Head of caudate nucleus (tissue), 42 donors: ENCODE results near the gene RASL10B.

Experiments
- DNase-seq, 42 donors: peaks; one replicate each; pipeline versions ENCODE4 v3.0.0 to v3.0.0-alpha.2; 2020 to 2021; ENCODE audit warnings: mixed read lengths in 7 of 42
- intact Hi-C: fragments of 100-400 bp; cut with DNase I; formaldehyde crosslinking; loops from one replicate; pipeline ENCODE4 v1.15.0; 2022

Gene RASL10B

DNA sequence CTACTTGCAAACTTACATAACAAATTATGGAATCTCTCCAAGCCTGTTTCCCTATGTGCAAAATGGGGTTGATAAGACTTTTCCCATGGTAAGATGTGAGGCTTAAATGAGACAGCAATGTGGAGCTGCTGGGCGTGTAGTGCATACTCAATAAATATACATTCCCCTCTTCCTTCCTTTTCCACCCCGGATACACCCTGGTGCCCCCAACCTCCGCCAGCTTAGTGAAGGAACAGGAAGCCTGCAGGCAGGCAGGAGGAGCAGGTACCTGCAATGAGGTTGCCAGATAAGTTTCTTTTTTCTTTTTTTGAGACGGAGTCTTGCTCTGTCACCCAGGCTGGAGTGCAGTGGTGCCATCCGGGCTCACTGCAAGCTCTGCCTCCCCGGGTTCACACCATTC is 44.1 kb downstream of the RASL10B start:
- intact Hi-C loops: no loop called here
- no peak for DNase-seq

DNA sequence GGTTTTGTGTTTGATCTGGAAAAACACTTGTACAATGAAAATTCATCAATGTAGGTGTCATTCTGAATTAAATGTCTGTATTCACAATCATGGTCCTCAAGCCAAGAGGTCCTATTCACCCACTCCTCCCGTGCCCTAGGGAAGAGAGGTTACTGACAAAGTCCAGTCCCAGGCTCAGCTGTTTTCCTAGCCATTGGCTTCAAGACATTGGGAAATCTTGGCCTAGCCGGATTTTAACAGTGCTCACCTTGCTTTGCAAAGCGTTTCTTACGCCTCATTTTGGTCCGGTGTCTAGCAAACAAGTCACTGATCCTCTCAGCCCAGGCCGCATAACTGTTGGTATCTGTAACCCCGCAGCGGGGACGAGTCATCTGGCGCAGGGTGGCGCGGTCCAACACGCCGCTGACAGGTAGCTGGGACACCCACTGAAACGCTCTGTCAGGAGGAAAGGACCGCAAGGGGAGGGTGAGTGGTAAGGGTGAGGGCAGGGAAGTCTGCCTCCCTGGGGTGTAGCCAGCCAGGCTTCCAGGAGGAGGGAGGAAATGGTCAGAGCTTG is 47.3 kb downstream of the RASL10B start:
- no peak for DNase-seq
- intact Hi-C loops: no loop called here

DNA sequence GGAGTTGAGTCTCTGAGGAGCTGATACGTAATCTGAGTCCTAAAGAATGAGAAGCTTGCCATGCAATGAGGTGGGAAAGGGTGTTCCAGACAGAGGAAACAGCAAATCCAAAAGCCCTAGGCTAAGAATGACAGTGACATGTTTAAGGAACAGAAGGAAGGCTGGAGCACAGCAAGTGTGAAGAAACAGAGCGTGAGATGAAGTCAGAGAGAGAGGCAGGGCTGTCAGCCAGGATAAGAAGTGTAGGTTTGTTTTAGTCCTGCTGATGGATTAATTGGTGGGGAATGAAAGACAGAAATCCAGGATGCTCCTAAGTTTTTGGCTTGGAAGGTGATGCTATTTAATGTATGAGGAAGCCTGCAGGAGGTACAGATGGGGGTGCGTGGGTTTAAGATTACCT is 49.5 kb downstream of the RASL10B start:
- DNase-seq: peak in 13 of 42 donors; percentile 25 to 74 (median 53)
- intact Hi-C loops: no loop called here

DNA sequence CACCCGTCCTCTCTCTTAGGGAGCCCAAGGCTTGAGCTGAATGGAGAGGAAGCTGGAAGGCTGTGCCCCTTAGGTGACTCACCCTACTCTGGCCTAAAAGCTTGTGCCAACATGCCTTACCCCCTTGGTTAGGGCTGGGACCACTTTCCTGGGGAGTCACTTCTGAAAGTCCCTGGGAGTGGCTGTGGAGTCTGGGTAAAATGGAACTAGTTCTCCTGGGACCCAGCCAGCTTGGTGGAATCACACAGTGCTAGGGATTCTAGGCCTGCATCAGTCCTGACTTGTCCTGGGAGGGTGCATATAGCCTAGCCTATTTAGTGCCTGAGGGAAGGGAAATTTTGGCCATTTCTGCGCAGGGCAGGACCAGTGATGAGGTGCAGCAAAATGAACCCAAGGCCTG is 53.5 kb downstream of the RASL10B start:
- DNase-seq: no peak

DNA sequence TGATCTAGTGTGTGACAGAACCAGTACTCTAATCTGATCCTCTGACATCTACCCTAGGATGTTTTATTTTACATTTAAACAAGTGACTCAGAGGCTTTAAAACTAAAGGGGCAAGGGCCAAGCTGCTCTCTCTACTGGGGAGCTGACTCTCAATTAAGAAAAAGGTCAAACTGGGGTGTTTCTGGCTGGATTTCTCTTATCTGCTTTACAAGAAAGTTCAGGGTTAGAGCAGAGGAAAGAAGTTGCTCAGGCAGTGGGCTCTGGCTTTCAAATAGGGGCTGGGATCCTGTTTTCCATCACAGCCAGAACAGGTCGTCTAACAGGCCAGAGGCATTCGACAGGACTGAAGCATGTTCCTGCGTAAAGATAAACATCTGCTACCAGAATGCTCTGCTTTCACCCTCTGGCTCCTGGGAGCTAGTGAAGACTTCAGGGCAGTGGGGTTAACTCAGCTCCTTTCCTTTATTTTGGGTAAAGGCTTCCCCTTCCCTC is 55.5 kb downstream of the RASL10B start:
- peak in 1 of 42 donors; percentile 7 for DNase-seq
- intact Hi-C loops: no loop called here

More for the DNA sequence above, 53.5 kb downstream of the RASL10B start:
- intact Hi-C loops: no loop called here

DNA sequence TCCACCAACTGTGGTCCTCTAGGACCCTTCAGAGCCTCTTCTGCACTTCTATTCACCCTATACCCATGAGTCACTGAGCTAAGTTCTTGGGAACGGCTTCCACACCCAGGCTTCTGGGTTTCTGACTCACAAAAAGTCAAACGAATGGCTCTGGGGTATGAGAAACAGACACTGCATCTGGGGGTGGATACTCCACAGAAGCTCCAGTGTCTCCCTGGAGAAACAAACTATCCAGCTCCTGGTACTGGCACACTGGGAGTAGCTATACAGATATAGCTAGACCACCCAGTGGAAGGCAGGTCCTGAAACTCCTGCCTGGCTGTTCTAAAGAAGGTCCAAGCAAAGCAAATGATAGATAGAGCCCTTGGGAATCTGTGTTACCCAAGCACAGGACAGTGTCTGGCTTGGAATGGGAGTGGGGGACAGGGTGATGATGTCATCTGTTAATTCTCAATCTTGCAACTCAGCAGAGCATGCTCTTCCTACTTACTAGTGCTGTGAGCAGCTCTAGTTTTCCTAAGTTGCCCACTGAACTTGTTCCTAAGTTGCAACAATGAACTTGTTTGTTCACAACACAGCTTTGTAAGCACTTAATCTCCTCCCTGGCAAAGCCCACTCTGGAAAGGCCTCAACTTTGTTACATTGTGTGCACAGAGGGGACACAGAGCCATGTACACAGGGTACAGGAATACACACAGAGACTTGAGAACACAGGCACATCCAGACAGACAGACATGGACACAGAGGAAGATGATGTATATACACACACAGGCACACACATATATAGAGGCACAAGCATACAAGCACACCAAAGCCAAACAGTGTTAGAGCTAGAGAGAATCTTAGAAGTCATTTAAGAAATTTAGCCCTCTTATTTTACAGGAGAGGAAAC is 57.3 kb downstream of the RASL10B start:
- intact Hi-C loops: no loop called here
- DNase-seq: peak in 3 of 42 donors; percentile 12 to 49 (median 36)

DNA sequence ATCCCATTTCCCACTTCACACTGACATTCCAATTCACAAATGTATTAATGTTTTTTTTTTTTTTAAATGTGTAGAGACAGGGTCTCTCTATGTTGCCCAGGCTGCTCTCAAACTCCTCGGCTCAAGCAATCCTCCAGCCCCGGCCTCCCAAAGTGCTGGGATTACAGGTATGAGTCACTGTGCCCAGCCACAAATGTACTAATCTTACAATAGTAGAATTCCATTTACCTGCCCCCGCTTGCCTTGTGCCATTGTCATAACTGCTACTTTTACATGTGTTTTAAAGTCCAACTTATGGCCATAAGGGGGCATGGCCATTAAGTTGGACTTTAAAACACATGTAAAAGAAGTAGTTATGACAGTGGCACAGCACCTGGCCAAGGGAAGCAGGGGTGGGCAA is 59.4 kb downstream of the RASL10B start:
- DNase-seq: peak in 3 of 42 donors; percentile 4 to 21 (median 5)
- intact Hi-C loops: no loop called here

DNA sequence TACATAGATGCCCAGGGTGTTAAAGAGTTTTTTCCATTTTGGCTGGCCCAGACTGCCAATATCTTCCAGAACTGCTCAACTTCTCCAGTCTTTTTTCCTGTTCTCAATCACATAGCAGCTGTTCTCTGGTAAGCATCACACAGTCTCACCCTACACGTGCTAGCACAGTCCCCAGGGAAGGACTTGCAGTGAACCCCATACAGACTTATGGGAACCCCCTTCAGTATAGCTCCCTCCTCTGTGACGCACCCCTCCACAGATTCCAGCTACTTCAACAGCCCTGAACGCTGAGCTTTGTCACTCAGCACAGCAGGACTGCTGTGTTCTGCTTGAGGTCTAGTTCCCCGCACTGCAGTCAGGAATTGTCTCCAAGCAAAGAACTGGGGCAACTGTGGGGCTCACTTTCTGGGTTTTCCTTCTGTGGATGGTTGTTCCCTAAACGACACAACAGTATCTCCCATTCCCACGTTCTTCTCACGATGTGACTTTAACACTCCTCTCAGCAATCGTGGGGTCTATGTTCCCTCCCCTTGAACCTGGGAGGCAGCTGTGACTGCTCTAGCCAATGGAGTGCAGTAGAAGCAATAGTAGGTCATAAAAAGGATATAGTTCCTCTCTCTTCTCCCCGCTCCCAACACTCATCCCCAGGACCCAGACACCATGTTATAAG is 60.4 kb downstream of the RASL10B start:
- DNase-seq: peak in 2 of 42 donors; percentile 11 to 15
- intact Hi-C loops: no loop called here
